Left colon (tissue), 2 donors: ENCODE results near the gene LY6G6F. TPM values are rescaled to one million over a fixed set of nuclear protein-coding genes. Genes with fewer than 3 reads are reported as not detected.

Experiments
- ATAC-seq: fragments of 200-7000 bp; cut with Tn5 transposase; one replicate; pipeline ENCODE4 v1.9.1; 2020; ENCODE audit warnings: mild to moderate bottlenecking, moderate library complexity
- DNase-seq, 2 donors: peaks; one replicate each; pipeline ENCODE4 v3.0.0-alpha.2; 2020
- intact Hi-C, 2 donors: fragments of 100-400 bp; cut with DNase I in 1 of 2; cut with micrococcal nuclease in 1 of 2; formaldehyde crosslinking; loops; one replicate each; pipeline versions ENCODE4 v1.11.2 to v1.14.0; 2022; cut with DNase I, micrococcal nuclease
- total RNA-seq, 2 donors: library from RNA; stranded (reverse); fragmentation: NEBNext Ultra II Directional; extraction: Animal tissue kit (Norgen Biotek cat#: 25700); gene quantifications; one replicate each; pipeline ENCODE4 v1.2.1, GENCODE V29; 2021
- donor health status: DM: no; HTN: no; CAD: no.
- donor health status: DM: yes; HTN: yes; CAD: no.

Gene LY6G6F
- total RNA-seq, 2 donors from 2014 or later: not detected

DNA sequence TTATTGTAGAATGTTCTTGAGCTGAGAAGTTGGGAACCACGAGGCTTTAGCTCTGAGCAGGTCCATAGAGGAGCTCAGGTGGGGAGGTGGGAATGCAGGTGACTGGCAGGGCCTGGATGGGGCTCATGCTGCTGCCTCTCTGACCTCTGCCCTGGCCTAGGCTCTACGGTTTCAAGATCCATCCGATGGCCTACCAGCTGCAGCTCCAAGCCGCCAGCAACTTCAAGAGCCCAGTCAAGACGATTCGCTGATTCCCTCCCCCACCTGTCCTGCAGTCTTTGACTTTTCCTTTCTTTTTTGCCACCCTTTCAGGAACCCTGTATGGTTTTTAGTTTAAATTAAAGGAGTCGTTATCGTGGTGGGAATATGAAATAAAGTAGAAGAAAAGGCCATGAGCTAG is 37.0 kb upstream of the LY6G6F start, which contains the start of gene LY6G5B:
TSS of gene LY6G5B (plus strand) at position 301 of the 400 bp plus-strand sequence. CDS start 975 bp downstream, outside the sequence.
- no peak for ATAC-seq
- intact Hi-C loops: no loop called here
- DNase-seq: no peak

- intact Hi-C loops: no loop called here
- ATAC-seq (no peak), DNase-seq (no peak)
Observed at GRCh38 chr6:31676322-31676903, 30.3 kb upstream of the LY6G6F start.

GRCh38 chr6:31676904-31677303 is 29.8 kb upstream of the LY6G6F start:
- intact Hi-C loops: no loop called here
- no peak for DNase-seq

GRCh38 chr6:31677955-31678354 is 28.7 kb upstream of the LY6G6F start:
- intact Hi-C loops: no loop called here
- no peak for DNase-seq
- no peak for ATAC-seq

More at GRCh38 chr6:31676904-31677303, 29.8 kb upstream of the LY6G6F start:
- no peak for ATAC-seq

GRCh38 chr6:31680226-31681134 is 26.2 kb upstream of the LY6G6F start, which contains the start of gene LY6G5C:
TSS of gene LY6G5C (minus strand) at chr6:31681067. CDS start at chr6:31680373, 694 bp downstream.
- peak; percentile 78 for ATAC-seq

GRCh38 chr6:31681135-31681671 is 25.5 kb upstream of the LY6G6F start:
- DNase-seq: peak in 1 of 2 donors; percentile 66

More at GRCh38 chr6:31680226-31681134, 26.2 kb upstream of the LY6G6F start, which contains the start of gene LY6G5C:
- peak; percentile 85 to 86 for DNase-seq
- intact Hi-C loops: loop anchor here in 1 of 2 donors (5.0 kb wide), 1 partner anchor 87 kb away; no protein-coding TSS in a partner anchor

DNA sequence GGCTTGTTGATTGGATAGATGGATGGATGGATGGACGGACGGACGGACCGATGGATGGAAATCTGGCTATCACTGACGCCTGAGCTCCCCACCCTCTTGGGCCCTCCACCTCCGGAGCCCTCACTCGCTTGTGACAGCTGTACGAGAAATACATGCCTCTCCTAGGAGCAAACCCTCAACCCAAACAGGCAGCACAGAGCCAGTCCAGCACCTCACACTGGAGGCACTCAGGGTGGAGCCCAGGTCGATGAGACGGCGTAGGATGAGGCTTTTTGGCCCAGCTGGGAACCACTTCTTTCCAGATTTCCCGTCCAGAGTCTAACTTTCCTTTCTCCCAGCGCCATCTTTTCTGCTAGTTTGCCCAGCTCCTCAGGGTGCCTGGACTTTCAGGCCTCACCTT is 23.1 kb upstream of the LY6G6F start:
- no peak for ATAC-seq
- DNase-seq: no peak
- intact Hi-C loops: loop anchor here in 1 of 2 donors (5.0 kb wide), 1 partner anchor 84 kb away; no protein-coding TSS in a partner anchor

More at GRCh38 chr6:31681135-31681671, 25.5 kb upstream of the LY6G6F start:
- intact Hi-C loops: loop anchor here in 1 of 2 donors (5.0 kb wide), 1 partner anchor 86 kb away; no protein-coding TSS in a partner anchor
- peak; percentile 52 for ATAC-seq

DNA sequence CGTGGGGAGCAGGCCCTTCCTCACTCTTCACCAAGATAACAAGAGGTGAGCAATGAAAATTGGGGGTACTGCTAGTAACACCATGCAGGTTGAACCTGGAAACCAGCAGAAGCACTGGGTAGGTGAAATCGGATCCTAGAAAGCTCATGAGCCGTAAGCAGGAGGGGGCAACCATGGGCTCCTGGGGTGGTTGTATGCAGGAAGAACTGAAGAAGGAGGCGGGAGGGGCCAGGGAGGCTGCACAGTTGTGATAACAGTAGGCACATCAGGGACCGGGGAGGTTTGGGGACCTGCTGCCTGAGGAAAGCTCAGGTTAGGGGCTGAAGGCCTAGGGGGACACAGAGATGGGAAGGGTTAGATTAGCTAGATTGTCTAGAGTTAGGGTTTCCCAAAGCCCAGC is 20.2 kb upstream of the LY6G6F start:
- DNase-seq (no peak), ATAC-seq (no peak)
- intact Hi-C loops: no loop called here

DNA sequence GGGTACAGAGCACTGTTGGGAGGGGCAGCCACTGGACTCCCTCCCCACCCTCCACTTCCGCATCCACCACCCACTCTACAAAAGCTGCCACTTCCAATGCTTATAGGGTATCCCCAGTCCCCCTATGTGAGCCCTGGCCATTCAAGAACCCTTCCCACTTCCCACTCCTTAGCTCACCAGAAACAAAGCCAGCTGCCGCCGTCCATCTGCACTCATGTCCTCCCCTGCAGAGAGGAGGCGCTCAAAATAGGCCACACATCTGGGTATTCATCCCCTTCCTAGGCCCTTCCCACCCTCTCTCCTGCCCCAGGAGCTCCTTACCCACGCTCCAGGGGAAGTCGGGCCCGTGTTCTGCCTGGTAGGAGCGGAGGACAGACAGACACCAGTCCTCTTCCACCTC is 19.3 kb upstream of the LY6G6F start:
- intact Hi-C loops: no loop called here
- no peak for DNase-seq
- no peak for ATAC-seq

DNA sequence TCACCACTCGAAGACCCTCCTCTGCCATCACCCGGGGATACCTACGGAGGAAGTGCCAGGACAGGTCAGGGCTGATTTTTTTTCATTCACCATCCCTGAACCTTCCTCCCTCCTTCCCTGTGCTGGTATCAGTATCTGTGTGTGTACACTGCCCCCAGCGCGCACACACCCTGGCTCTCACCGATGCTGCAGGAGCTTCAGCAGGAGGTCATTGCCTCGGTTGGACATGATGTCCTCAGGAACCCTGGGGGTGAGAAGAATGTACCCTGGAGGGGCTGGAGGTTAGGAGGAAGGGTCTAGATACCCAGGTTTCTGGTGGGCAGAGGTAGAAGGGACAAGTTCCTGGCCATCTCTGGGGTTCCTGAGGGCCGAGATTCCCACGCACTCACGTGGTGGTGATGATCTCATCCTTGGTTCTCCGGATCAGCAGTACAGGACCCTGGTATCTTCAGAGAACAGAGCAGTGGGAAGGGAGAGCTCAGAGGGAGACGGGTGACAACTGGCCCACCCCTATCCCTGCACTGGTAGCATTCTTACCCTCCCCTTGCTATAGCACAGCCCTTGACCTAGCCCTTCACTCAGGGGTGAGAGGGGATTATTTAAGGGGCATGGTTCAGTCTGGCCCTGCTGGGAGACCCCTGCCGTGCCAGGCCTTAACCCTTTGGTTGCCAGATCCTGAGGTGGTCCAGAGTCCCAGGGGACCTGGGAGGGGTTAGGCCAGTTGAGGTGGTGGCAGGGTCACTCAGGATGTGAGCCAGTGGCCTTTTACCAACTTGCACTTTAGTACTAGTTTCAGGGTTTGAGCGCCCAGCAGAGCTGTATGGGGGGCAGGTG is 18.6 kb upstream of the LY6G6F start:
- DNase-seq: no peak
- intact Hi-C loops: no loop called here
- ATAC-seq: no peak

- no peak for DNase-seq
- ATAC-seq: no peak
- intact Hi-C loops: no loop called here
Observed at GRCh38 chr6:31689249-31690110, 17.2 kb upstream of the LY6G6F start.

GRCh38 chr6:31690231-31691077 is 16.2 kb upstream of the LY6G6F start:
- peak; percentile 90 for ATAC-seq
- peak in 1 of 2 donors; percentile 57 for DNase-seq
- intact Hi-C loops: no loop called here

- ATAC-seq (no peak), DNase-seq (no peak)
- intact Hi-C loops: no loop called here
Observed at GRCh38 chr6:31691078-31691463, 15.6 kb upstream of the LY6G6F start.

DNA sequence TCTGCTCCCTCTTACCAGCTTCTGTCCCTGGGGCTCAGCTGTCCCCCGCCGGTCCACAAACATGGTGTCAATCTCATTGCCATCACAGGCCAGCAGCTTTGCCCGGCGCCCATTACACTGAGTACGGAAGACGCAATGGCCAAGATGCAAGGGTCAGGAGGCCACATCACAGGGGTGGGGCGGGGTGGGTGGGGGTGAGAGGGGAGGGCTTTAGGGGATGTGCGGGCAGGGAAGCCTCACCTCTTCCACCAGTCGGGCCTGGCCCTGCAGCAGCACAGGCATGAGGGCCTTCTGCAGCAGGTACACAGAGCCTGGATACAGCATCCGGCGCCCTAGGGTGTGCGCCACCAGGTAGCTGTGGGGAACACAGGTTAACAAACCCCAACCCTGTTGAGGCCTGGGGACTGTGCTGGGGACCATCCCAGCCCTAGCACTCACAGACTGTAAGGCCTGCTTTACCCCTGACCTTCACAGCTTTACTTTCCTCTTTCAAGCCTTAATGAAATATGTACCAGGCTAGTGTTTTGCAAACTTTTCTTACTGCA is 15.0 kb upstream of the LY6G6F start:
- intact Hi-C loops: no loop called here
- DNase-seq (no peak), ATAC-seq (no peak)

- intact Hi-C loops: no loop called here
- DNase-seq (no peak), ATAC-seq (no peak)
Observed at GRCh38 chr6:31692353-31692752, 14.3 kb upstream of the LY6G6F start.

DNA sequence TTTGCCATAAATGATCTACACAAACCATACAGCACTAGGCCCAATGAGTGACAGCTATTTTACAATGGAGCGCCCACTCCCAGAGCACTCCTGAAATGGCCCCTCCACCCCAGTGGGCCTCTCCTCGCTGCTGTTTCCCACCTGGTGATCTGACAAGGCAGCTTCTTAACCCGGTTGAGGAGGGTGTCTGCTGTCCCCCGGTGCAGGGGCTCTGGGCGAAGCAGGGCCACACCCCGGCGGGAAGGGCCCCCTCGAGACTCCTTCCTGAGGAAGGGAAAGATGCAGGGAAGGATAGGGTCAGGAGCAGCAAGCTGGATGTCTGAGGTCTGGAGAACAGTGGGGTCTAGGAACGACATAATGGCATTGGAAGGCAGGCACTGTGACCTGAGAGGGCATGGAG is 13.8 kb upstream of the LY6G6F start:
- DNase-seq (no peak), ATAC-seq (no peak)
- intact Hi-C loops: no loop called here

- DNase-seq (no peak), ATAC-seq (no peak)
- intact Hi-C loops: no loop called here
Observed at GRCh38 chr6:31693535-31693934, 13.1 kb upstream of the LY6G6F start.
